ENCODE results near the gene ROM1. TPM values are rescaled to one million over a fixed set of nuclear protein-coding genes. Genes with fewer than 3 reads are reported as not detected.
A peak's percentile ranks its signal among the peaks of the same experiment; 100 is the strongest.

Gene ROM1
- total RNA-seq, 1 experiment from 2014 or later: 1.3 TPM

DNA sequence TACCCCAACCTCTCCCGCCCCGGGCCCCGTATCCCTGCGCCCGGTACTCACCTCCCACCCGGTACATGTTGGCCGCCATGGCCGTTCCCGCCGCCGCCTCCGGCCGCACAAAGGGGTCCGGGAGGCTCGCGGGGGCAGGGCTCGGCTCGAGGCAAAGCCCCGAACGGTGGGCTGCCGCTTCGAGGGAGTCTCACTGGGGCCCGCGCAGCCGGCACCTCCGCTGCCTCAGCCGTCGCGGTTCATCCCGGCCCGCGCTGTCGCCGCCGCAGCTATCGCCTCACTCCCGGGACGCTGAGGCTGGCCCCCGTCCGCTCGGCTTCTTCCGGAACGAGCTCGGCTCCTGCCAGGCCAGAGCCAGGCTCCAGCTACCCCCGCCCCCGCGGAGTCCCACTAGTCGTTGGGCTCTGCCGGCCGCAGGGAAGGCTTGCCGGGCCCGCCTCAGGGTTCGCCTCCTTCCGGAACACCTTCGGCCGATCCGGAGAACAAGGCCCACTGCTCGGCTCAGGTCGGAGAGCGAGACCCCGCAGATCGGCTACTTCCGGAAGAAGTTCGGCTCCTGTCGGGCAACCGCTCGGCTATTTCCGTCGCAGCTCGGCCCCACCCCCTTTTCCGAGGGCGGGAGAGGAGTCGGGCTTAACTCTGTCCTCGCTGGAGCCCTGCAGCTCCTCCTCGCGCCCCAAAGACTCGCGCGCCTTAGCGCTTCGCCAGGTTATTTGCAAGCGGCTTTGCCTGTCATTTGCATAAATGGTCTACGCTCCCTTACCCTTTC, 11.5 kb upstream of the ROM1 start, which contains the start of gene MTA2:
Gene MTA2 (minus strand): TSS at position 494 of the 769 bp plus-strand sequence. CDS start 415 bp downstream, at position 79.
- TF ChIP-seq, protein P1, sequence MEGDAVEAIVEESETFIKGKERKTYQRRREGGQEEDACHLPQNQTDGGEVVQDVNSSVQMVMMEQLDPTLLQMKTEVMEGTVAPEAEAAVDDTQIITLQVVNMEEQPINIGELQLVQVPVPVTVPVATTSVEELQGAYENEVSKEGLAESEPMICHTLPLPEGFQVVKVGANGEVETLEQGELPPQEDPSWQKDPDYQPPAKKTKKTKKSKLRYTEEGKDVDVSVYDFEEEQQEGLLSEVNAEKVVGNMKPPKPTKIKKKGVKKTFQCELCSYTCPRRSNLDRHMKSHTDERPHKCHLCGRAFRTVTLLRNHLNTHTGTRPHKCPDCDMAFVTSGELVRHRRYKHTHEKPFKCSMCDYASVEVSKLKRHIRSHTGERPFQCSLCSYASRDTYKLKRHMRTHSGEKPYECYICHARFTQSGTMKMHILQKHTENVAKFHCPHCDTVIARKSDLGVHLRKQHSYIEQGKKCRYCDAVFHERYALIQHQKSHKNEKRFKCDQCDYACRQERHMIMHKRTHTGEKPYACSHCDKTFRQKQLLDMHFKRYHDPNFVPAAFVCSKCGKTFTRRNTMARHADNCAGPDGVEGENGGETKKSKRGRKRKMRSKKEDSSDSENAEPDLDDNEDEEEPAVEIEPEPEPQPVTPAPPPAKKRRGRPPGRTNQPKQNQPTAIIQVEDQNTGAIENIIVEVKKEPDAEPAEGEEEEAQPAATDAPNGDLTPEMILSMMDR (IDR thresholded peaks at IDR 0.05; ENCODE audit: insufficient read depth in 1 of 2, low read depth in 1 of 2, low read length in 1 of 2, severe bottlenecking in 1 of 2, unreplicated experiment in 1 of 2): no peak
- ChIA-PET CTCF (interaction anchor here (0.6 to 1.8 kb wide), 10 partner anchors 8 to 185 kb away, joined by 3 to 30 read pairs (median 3); partner anchors contain the start of genes AHNAK, EML3, ROM1 and TUT1), POLR2A (interaction anchor here (0.5 to 2.4 kb wide), 20 partner anchors 10 to 1584 kb away, joined by 3 to 97 read pairs (median 6); partner anchors contain the start of genes AHNAK, B3GAT3, C11orf98 and CSKMT)
- H3K9me3 ChIP-seq: no peaks in the 10 kb centered on the region
- H3K4me1 ChIP-seq: peaks cover 35% of the 10 kb centered on the region
- DNase-seq: peak; percentile 99 to 100
- intact Hi-C loops (cut with micrococcal nuclease; ENCODE audit: unreplicated experiment): loop anchor here (1.0 to 2.0 kb wide), 2 partner anchors 10 to 41 kb away; partner anchors contain the start of gene TUT1
- H3K27me3 ChIP-seq (replicated peaks; ENCODE audit: control insufficient read depth, insufficient read depth, low read length): no peaks in the 10 kb centered on the region
- peaks cover 36% of the 10 kb centered on the region for H3K4me1 Mint-ChIP-seq (ENCODE audit: low read depth, unreplicated experiment)
- H3K27me3 Mint-ChIP-seq (ENCODE audit: insufficient read depth, unreplicated experiment): no peaks in the 10 kb centered on the region
- no peaks in the 10 kb centered on the region for H3K9me3 Mint-ChIP-seq (ENCODE audit: unreplicated experiment)
- peak within 1 kb of the TSS; percentile 88 for H3K4me3 Mint-ChIP-seq (ENCODE audit: unreplicated experiment)
- H3K27ac Mint-ChIP-seq (ENCODE audit: unreplicated experiment): peak within 1 kb of the TSS; percentile 89
- no TSS peak for BruUV-seq (replicated peaks)
- H3K4me3 ChIP-seq (ENCODE audit: low read depth, low read length): peak within 1 kb of the TSS; percentile 97
- peaks cover 3% of the 10 kb centered on the region; the same call in 1 of the 2 replicates for H3K36me3 ChIP-seq (ENCODE audit: control insufficient read depth, insufficient read depth, low read length)
- H3K36me3 Mint-ChIP-seq (ENCODE audit: insufficient read depth, unreplicated experiment): peaks cover 82% of the 10 kb centered on the region

DNA sequence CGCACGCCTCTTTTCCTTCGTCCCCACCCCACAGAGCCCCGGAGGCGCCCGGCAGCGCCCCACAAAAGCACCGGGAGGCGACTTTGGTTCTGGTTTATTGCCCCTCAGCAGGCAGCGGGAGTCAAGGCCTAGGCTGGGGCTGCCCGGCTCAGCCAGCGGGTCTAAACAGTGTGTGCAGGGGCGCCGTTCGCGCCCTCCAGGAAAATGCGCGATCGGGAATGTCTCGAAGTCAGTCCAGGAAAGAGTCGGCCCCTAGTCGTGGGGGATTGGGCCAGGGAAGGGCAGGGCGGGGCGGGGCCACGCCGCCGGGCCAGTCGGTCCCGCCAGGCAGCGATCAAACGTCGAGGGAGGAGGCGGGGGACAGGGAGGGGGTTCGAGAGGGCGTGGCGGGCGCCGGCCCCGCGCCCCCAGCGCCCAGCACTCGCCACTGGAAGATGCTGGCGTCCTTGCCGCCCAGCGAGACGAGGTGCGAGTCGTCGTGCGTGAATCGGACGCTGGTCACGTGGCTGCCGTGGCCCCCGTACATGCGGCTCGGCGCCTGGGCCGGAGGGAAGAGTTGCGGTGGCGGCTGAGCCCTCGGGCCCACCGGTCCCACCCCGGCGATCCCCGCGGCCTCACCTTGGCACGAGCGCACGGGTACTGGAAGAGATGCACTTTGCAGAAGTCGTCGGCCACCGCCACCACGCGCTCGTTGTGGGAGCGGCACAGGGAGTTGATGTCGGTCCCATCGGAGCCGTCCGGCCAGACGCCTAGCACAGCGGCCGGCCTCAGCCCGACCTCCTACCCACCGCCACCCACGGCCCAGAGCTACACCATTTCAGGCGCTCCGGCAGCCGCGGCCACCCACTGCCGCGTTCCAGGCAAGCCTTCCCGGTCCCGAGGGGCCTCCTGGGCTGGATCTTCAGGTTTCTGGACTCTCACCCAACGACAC, 10.7 kb upstream of the ROM1 start:
- intact Hi-C loops (cut with micrococcal nuclease; ENCODE audit: unreplicated experiment): loop anchor here (2.0 kb wide), 1 partner anchor 42 kb away; no protein-coding TSS in a partner anchor
- peak; percentile 82 to 87 for DNase-seq

More for the DNA sequence above, 10.7 kb upstream of the ROM1 start:
- ChIA-PET POLR2A (interaction anchor here (0.5 to 2.4 kb wide), 16 partner anchors 9 to 209 kb away, joined by 3 to 97 read pairs (median 6); partner anchors contain the start of genes AHNAK, B3GAT3, C11orf98 and CSKMT), CTCF (interaction anchor here (0.5 to 1.8 kb wide), 11 partner anchors 9 to 178 kb away, joined by 3 to 30 read pairs (median 3); partner anchors contain the start of genes AHNAK, EML3, ROM1 and TUT1)
- Mint-ChIP-seq H3K9me3 (ENCODE audit: unreplicated experiment) (no peaks in the 10 kb centered on the region), H3K27me3 (ENCODE audit: insufficient read depth, unreplicated experiment) (no peaks in the 10 kb centered on the region), H3K36me3 (ENCODE audit: insufficient read depth, unreplicated experiment) (peaks cover 79% of the 10 kb centered on the region), H3K4me1 (ENCODE audit: low read depth, unreplicated experiment) (peaks cover 44% of the 10 kb centered on the region), H3K27ac (ENCODE audit: unreplicated experiment) (peak overlapping the region; percentile 89), H3K4me3 (ENCODE audit: unreplicated experiment) (peak overlapping the region; percentile 88)
- H3K9me3 ChIP-seq: no peaks in the 10 kb centered on the region
- H3K36me3 ChIP-seq (ENCODE audit: control insufficient read depth, insufficient read depth, low read length): peaks cover 3% of the 10 kb centered on the region; the same call in 1 of the 2 replicates
- TF ChIP-seq, protein P1 (IDR thresholded peaks at IDR 0.05; ENCODE audit: insufficient read depth in 1 of 2, low read depth in 1 of 2, low read length in 1 of 2, severe bottlenecking in 1 of 2, unreplicated experiment in 1 of 2): no peak
- peak overlapping the region; percentile 73 for H3K4me3 ChIP-seq (ENCODE audit: low read depth, low read length)
- BruUV-seq (replicated peaks): TSS peak; percentile 74
- peaks cover 35% of the 10 kb centered on the region for H3K4me1 ChIP-seq
- no peaks in the 10 kb centered on the region for H3K27me3 ChIP-seq (replicated peaks; ENCODE audit: control insufficient read depth, insufficient read depth, low read length)

Data from Caco-2 (cell line).